ENCODE measurements around the gene LCORL. TPM values are rescaled to one million over a fixed set of nuclear protein-coding genes. Genes with fewer than 3 reads are reported as not detected.

LCORL gene
- total RNA-seq, result 5.5 and 6.8 TPM in 2 replicates

GRCh38 chr4:18021720-18022571, at the start of gene LCORL:
Gene LCORL (minus strand): TSS chr4:18021755. CDS start chr4:18021751, 4 bp downstream.

GRCh38 chr4:17810260-17811077, 211.1 kb downstream of the LCORL start, which contains the start of the genes DCAF16 and NCAPG:
Gene DCAF16 (minus strand): TSS chr4:17810757. CDS start chr4:17804141, 6,616 bp downstream.
Gene NCAPG (plus strand): TSS chr4:17810979. CDS start chr4:17811078, 99 bp downstream.

Other genes with a start within 250 kb of the LCORL start
- gene FAM184B, start 240.1 kb downstream of the LCORL start, total RNA-seq, result under 0.01 TPM in 1 of 2 replicates, not detected in the other
- gene DCAF16, start 211.0 kb downstream of the LCORL start, total RNA-seq, result 21.7 and 24.2 TPM in 2 replicates
- gene NCAPG, start 210.8 kb downstream of the LCORL start, total RNA-seq, result 28.2 and 42.7 TPM in 2 replicates

Data from bronchus fibroblast of lung (primary cell).